HG02973 (cell line): Measurements from ENCODE around the gene PLEKHO1.
"Not testable (repeated sequence)": the region's sequence is repeated elsewhere in the genome, so short reads cannot be mapped to it uniquely, and the experiment has no call there.

Source experiments
- ATAC-seq: cut with Tn5 transposase; IDR thresholded peaks from one replicate; pipeline ENCODE4 v1.9.1; 2021; ENCODE audit warnings: moderate library complexity; ENCODE audit not compliant: unreplicated experiment

The PLEKHO1 gene

DNA sequence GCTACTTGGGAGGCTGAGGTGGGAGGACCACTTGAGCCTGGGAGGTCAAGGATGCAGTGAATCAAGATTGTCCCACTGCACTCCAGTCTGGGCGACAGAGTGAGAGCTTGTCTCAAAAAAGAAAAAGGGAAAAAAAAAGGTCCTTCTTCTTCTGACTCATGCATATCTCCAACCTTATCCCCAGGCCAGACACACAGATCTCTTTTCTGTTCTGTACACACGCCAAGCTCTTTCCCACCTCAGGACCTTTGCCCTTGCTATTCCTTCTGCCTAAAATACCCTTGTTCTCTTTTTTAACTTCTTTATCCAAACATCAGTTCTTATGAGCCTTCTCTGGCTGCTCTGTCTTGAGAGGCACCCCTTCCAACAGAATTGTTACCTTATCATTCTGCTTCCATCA, 22.1 kb downstream of the PLEKHO1 start:
- no peak for ATAC-seq

- no peak for ATAC-seq
Measured at GRCh38 chr1:150173141-150173585, 23.4 kb downstream of the PLEKHO1 start.

DNA sequence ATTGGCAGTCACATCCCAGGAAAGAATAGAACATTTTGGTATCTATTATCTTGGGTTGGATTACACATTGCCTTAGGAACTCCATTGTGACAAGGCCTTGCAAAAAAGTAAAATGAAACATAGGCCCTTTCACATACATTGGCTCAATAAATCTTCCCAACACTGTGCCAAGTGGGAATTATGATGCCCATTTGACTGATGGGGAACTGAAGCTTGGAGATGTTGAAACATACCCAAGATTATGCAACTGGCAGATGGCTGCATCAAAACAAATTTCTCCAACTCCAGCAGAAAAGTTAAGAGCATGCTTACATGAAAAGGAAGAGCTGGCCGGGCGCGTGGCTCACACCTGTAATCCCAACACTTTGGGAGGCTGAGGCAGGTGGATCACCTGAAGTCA, 26.9 kb downstream of the PLEKHO1 start:
- ATAC-seq = no peak

DNA sequence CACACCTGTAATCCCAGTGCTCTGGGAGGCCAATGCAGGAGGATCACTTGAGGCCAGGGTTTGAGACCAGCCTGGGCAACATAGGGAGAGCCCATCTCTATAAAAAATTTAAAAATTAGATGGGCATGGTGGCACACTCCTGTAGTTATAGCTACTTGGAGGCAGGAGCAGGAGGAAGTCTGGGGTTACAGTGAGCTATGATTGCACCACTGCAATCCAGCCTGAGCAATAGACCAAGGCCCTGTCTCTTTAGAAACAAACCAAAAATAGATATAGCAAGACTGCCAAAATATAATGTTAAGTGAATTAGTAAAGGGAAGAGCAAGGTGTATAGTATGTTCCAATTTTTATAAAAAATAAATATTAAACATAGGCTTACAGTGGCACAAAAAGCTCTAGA, 28.8 kb downstream of the PLEKHO1 start:
- ATAC-seq = no peak

- ATAC-seq = no peak
Measured at GRCh38 chr1:150179867-150180266, 30.2 kb downstream of the PLEKHO1 start.

DNA sequence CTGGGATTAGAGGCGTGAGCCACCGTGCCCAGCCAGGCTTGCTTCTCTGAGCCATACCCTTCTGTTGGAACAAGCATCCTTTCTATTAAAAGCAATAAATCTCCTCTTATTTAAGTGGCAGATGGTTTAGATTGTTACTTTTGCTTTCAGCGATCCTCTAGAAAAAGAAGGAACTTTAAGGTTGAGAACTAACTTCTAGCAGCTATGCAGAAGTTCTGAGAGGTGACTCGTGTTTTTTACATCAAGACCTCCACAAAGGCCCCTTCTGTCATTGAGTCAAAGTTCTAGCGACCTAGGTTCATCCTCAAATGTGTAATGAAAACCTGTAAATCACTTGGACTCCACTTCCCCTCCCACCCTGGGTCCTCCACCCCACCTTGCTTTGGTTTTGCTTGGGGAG, 30.8 kb downstream of the PLEKHO1 start:
- no peak for ATAC-seq

DNA sequence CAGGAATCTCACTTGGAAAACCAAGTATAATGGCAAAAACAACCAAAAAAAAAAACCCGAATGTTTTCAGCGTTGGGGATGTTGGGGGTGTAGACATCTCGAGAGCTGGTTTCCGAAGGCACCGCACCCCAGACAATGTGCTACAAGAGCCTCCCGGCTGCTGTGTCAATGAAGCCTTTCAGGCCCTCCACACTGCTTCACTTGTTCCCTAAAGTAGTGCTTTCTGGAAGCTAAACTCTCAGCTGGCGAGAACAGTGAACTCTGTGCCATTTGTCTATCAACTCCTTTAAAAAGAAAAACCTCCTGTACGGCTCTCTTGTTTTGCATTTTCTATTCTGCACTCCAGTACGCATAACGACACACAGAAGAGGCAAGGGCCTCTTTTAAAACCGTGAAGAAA, 32.5 kb downstream of the PLEKHO1 start:
- no peak for ATAC-seq

DNA sequence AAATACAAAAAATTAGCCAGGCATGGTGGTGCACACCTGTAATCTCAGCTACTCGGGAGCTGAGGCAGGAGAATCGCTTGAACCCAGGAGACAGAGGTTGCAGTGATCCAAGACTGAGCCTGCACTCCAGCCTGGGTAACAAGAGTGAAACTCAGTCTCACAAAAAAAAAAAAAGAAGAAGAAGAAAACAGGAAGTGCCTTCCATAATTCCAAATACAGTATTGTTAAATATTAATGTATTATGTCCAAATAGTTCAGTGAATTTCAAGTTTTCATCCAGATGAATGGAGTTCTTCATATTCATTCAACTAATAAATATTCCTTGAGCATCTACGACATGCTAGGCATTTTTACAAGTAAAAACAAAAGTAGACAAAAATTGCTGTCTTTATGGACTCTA, 33.3 kb downstream of the PLEKHO1 start:
- no peak for ATAC-seq

- ATAC-seq = no peak
Measured at GRCh38 chr1:150185481-150185880, 35.8 kb downstream of the PLEKHO1 start.

DNA sequence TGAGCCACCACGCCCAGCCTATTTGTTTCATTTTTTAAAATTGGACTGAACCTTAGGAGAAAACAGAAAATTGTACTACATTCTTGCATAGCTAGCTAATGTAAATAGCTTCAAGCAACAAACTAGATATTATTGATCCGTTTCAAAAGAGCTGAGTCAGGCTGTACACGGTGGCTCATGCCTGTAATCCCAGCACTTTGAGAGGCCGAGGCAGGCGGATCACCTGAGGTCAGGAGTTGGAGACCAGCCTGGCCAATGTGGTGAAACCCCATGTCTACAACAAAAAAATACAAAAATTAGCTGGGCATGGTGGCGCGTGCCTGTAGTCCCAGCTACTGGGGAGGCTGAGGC, 36.7 kb downstream of the PLEKHO1 start:
- ATAC-seq = not testable (repeated sequence)

GRCh38 chr1:150186789-150187559, 37.3 kb downstream of the PLEKHO1 start:
- no peak for ATAC-seq

DNA sequence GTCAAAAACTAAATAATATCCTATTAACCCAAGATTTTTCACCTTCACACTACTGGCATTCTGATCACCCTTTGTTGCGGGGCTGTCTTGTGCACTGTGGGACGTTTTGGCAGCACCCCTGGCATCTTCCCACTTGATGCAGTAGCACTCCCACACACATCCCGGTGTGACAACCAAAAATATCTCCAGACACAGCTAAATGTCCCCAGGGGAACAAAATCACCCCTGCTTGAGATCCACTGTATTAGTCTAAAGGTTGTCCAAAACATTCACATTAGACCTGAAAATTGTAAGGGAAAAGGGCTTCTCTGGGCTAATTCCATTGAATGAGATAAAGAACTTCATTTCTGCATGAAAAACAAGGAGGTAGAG, 37.8 kb downstream of the PLEKHO1 start:
- ATAC-seq = no peak

DNA sequence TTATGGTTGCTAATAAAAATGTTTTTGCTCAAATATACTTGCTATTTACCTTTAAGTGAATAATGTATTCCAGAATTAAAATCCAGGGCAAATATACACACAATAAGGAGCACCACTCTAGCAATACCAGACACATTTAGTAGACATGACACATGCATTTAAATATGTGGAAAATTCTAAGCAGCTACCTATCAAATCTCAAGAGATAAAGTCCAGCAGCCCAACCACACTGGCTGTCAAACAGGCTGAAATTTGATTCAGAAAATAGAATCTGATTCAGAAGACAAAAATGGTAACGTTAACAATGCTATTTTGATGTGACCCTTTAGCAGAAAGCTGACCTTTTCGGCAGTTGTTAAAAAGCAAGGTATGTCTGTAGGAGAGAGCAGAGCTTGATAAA, 42.3 kb downstream of the PLEKHO1 start:
- ATAC-seq = no peak

- no peak for ATAC-seq
Measured at GRCh38 chr1:150194381-150195031, 44.8 kb downstream of the PLEKHO1 start.

GRCh38 chr1:150196417-150196816, 46.7 kb downstream of the PLEKHO1 start:
- no peak for ATAC-seq

DNA sequence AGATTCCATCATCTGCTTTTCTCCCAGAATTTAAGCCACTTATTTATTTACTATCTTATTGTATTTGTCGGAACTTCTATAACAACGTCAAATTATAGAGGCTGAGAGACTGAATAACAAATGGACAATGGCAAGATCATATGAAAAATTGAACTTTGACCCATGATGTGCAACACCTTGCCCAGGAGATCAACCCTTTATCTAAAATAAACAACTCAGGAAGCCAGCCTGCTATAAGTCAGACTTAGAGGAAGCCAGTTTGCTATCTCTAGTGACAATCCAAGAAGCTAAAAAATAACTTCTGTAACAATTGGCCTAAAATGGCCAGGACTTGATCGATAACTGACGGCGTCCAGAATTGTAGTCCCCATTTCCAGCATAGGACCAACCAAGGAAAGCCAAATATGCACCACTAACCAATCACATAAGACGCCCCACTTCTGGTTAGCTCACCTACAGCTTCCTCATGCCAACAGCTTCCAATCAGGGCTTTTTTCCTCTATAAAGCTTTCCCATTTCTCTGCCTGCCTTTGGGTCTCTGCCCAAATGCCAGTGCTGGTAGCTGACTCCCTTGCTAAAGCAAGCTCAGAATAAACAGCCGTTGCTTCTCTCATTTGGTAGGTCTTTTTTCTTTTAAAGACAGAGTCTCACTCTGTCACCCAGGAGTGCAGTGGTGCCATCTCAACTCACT, 57.7 kb downstream of the PLEKHO1 start:
- no peak for ATAC-seq

DNA sequence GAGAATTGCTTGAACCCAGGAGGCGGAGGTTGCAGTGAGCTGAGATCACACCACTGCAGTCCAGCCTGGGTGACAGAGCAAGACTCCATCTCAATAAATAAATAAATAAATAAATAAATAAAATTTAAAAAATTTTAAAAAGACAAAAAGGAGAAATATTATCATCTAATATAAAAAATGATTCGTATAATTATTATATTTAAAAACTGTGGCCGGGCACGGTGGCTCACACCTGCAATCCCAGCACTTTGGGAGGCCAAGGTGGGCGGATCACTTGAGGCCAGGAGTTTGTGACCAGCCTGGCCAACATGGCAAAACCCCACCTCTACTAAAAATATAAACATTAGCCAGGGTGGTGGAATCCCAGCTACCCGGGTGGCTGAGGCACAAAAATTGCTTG, 58.7 kb downstream of the PLEKHO1 start:
- not testable (repeated sequence) for ATAC-seq
